ENCODE results near the gene B3GNT3. TPM values are rescaled to one million over a fixed set of nuclear protein-coding genes. Genes with fewer than 3 reads are reported as not detected.

Gene B3GNT3
- total RNA-seq, 1 donor from 2014 or later, result 0.36 TPM

GRCh38 chr19:17770613-17771012, 24.3 kb upstream of the B3GNT3 start:
- no peaks in the 10 kb centered on the region for H3K9me3 ChIP-seq (ENCODE audit: insufficient read depth, low read depth, low read length)
- peaks cover 3% of the 10 kb centered on the region for H3K4me1 ChIP-seq (ENCODE audit: insufficient read depth, low read length)
- no peaks in the 10 kb centered on the region for H3K36me3 ChIP-seq (ENCODE audit: insufficient read depth, low read length)
- Mint-ChIP-seq H3K4me1 (ENCODE audit: low read depth, unreplicated experiment) (no peaks in the 10 kb centered on the region), H3K4me3 (ENCODE audit: unreplicated experiment) (no peak overlapping the region), H3K27ac (ENCODE audit: unreplicated experiment) (no peak overlapping the region), H3K27me3 (ENCODE audit: low read depth, unreplicated experiment) (peaks cover 17% of the 10 kb centered on the region), H3K36me3 (ENCODE audit: low read depth, unreplicated experiment) (no peaks in the 10 kb centered on the region), H3K9me3 (ENCODE audit: unreplicated experiment) (no peaks in the 10 kb centered on the region)
- no peaks in the 10 kb centered on the region for H4K20me1 ChIP-seq (ENCODE audit: insufficient read depth, low read length)
- no peak for FAIRE-seq
- H3K79me2 ChIP-seq (ENCODE audit: insufficient read depth, low read length), result no peaks in the 10 kb centered on the region
- no peak overlapping the region for H2AFZ ChIP-seq (ENCODE audit: low read depth, low read length)
- H3K9ac ChIP-seq (ENCODE audit: low read length), result no peak overlapping the region
- H3K4me3 ChIP-seq (ENCODE audit: insufficient read depth, low read depth, low read length), result no peak overlapping the region
- no peak for TF ChIP-seq CTCF (IDR thresholded peaks at IDR 0.05; ENCODE audit: insufficient read depth, low read depth, low read length)
- H3K4me2 ChIP-seq (ENCODE audit: low read length), result no peak overlapping the region
- no peak for DNase-seq (ENCODE audit: low read depth)
- H3K27ac ChIP-seq (ENCODE audit: low read depth, low read length), result no peak overlapping the region
- no peaks in the 10 kb centered on the region for H3K27me3 ChIP-seq (ENCODE audit: insufficient read depth, low read length)

DNA sequence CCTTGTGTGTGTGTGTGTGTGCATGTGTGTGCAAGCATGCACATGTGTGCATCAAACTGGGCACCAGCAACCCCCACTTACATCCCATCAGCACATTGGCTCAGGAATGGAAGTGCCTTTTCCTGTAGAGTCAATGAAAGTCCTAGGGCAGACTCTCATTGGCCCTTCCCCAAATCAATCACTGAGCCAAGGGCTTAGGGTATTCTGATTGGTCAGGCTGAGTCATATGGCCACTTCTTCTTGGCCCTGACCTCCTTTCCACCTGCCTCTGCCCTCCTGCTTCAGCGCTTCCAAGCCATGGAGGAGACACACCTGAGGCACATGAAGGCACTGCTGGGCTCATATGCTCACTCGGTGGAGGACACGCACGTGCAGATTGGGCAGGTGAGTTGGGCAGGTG, 22.8 kb upstream of the B3GNT3 start:
- no peaks in the 10 kb centered on the region for H4K20me1 ChIP-seq (ENCODE audit: insufficient read depth, low read length)
- no peaks in the 10 kb centered on the region for H3K36me3 Mint-ChIP-seq (ENCODE audit: low read depth, unreplicated experiment)
- no peaks in the 10 kb centered on the region for H3K9me3 Mint-ChIP-seq (ENCODE audit: unreplicated experiment)
- peaks cover 21% of the 10 kb centered on the region for H3K27me3 Mint-ChIP-seq (ENCODE audit: low read depth, unreplicated experiment)
- peak overlapping the region; percentile 54 for H3K4me3 Mint-ChIP-seq (ENCODE audit: unreplicated experiment)
- H3K36me3 ChIP-seq (ENCODE audit: insufficient read depth, low read length), result no peaks in the 10 kb centered on the region
- no peaks in the 10 kb centered on the region for H3K9me3 ChIP-seq (ENCODE audit: insufficient read depth, low read depth, low read length)
- DNase-seq (ENCODE audit: low read depth) (no peak), FAIRE-seq (no peak)
- no peak overlapping the region for H3K27ac ChIP-seq (ENCODE audit: low read depth, low read length)
- H3K4me1 ChIP-seq (ENCODE audit: insufficient read depth, low read length), result no peaks in the 10 kb centered on the region
- no peak overlapping the region for H2AFZ ChIP-seq (ENCODE audit: low read depth, low read length)
- H3K4me2 ChIP-seq (ENCODE audit: low read length), result no peak overlapping the region
- no peaks in the 10 kb centered on the region for H3K79me2 ChIP-seq (ENCODE audit: insufficient read depth, low read length)
- H3K9ac ChIP-seq (ENCODE audit: low read length), result no peak overlapping the region
- no peaks in the 10 kb centered on the region for H3K27me3 ChIP-seq (ENCODE audit: insufficient read depth, low read length)
- H3K4me3 ChIP-seq (ENCODE audit: insufficient read depth, low read depth, low read length), result no peak overlapping the region
- H3K27ac Mint-ChIP-seq (ENCODE audit: unreplicated experiment), result no peak overlapping the region
- no peaks in the 10 kb centered on the region for H3K4me1 Mint-ChIP-seq (ENCODE audit: low read depth, unreplicated experiment)
- TF ChIP-seq EZH2 (IDR thresholded peaks at IDR 0.05; ENCODE audit: insufficient read depth, low read length), result no peak
- no peak for TF ChIP-seq CTCF (IDR thresholded peaks at IDR 0.05; ENCODE audit: insufficient read depth, low read depth, low read length)

DNA sequence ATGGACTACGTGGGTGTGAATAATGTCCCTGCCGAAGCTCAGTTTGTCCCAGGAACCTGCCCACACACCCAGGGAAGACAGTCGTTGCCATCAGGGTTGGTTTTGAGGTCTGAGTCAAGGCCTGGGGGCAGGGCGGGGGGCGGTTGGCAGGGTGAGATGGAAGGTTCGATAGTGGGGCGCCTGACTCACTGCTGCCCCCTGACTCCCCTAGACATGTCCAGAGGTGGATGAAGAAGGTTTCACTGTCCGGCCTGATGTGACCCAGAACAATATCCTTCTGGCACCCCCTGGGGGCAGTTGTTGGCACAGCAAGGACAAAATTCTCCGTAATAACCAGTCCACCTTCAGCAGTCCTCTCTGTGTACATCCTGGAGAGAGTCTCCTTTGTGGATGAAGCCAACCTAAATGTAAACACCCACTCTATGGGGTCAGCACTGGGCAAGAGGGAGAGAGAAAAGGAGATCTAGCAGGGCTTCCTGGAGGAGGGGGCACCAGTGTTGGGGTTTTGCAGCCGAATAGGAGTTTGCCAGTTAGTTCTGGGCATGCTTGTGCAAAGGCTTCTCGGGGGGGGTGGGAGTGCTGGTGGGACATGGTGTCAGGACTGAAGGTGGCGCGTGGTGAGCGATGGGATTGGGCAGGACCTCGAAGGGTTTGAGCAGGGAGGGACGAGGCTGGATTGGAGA, 19.6 kb upstream of the B3GNT3 start:
- Histone ChIP-seq H3K79me2 (ENCODE audit: insufficient read depth, low read length) (no peaks in the 10 kb centered on the region), H2AFZ (ENCODE audit: low read depth, low read length) (no peak overlapping the region), H3K27ac (ENCODE audit: low read depth, low read length) (no peak overlapping the region), H3K36me3 (ENCODE audit: insufficient read depth, low read length) (no peaks in the 10 kb centered on the region), H3K4me2 (ENCODE audit: low read length) (no peak overlapping the region), H3K9ac (ENCODE audit: low read length) (no peak overlapping the region), H3K9me3 (ENCODE audit: insufficient read depth, low read depth, low read length) (no peaks in the 10 kb centered on the region), H3K27me3 (ENCODE audit: insufficient read depth, low read length) (no peaks in the 10 kb centered on the region), H3K4me3 (ENCODE audit: insufficient read depth, low read depth, low read length) (no peak overlapping the region), H4K20me1 (ENCODE audit: insufficient read depth, low read length) (no peaks in the 10 kb centered on the region), H3K4me1 (ENCODE audit: insufficient read depth, low read length) (no peaks in the 10 kb centered on the region)
- Mint-ChIP-seq H3K36me3 (ENCODE audit: low read depth, unreplicated experiment) (no peaks in the 10 kb centered on the region), H3K27ac (ENCODE audit: unreplicated experiment) (no peak overlapping the region), H3K9me3 (ENCODE audit: unreplicated experiment) (no peaks in the 10 kb centered on the region), H3K27me3 (ENCODE audit: low read depth, unreplicated experiment) (peaks cover 27% of the 10 kb centered on the region), H3K4me3 (ENCODE audit: unreplicated experiment) (no peak overlapping the region), H3K4me1 (ENCODE audit: low read depth, unreplicated experiment) (no peaks in the 10 kb centered on the region)
- FAIRE-seq, result no peak
- peak; percentile 49 for TF ChIP-seq CTCF (IDR thresholded peaks at IDR 0.05; ENCODE audit: insufficient read depth, low read depth, low read length)
- no peak for TF ChIP-seq EZH2 (IDR thresholded peaks at IDR 0.05; ENCODE audit: insufficient read depth, low read length)
- no peak for DNase-seq (ENCODE audit: low read depth)

Measured in astrocyte (in vitro differentiated cells and primary cell).